HL-60/S4 treated with phorbol 12-myristate 13-acetate at 8.2 ng/mL for 4 days and 3 days (cell line): ENCODE data around the gene TRIM24.

ENCODE experiments used
- in situ Hi-C: fragments of 300-500 bp; cut with MboI; formaldehyde crosslinking; loops from 2 replicates; pipeline ENCODE4 v1.15.0; 2022; ENCODE audit warnings: low sequenced_read_pairs

Gene TRIM24

DNA sequence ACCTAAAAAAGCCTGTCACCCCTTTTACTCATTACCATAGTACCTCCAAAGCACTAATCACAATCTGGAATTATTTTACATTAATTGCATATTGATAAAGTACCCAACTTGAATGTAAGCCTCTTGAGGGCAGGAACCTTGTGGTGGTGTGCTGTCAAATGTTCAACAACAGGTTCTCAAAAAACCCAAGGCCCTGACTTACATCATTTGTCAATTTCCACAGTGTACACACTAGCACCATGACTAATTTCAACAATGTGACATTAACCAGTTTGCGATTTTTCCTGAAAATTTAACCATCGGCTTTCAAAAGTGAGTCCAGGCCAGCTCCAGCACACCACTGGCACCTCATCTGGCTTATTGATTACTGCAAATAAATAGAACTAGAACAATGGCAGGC is 153.6 kb downstream of the TRIM24 start:
- in situ Hi-C loops: no loop called here

DNA sequence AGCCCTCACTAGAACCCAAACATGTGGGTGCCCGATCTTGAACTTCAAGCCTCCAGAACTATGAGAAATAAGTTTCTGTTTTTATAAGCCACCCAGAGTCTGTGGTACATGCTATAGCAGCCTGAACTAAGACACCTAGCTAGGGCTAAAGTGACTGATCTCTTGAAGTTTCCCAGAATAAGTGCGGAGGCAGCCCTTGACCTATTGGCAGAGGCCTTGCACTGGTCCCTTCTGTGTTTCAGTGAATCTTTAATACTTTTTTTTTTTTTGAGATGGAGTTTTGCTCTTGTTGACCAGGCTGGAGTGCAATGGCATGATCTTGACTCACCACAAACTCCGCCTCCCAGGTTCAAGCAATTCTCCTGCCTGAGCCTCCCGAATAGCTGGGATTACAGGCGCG is 156.0 kb downstream of the TRIM24 start:
- in situ Hi-C loops: no loop called here

DNA sequence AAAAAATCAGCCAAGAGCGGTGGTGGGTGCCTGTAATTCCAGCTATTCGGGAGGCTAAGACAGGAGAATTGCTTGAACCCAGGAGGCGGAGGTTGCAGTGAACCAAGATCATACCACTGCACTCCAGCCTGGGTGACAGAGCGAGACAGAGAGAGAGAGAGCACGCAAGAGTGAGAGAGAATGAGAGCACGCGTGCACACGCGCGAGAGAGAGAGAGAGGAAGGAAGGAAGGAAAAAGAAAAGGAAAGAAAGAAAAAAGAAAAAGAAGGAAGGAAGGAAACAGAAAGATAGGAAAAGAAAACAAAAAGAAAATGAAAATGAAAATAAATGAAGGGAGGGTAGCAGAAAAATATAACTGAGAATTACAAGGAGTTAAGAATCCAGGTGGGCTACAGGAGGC is 158.4 kb downstream of the TRIM24 start:
- in situ Hi-C loops: no loop called here

DNA sequence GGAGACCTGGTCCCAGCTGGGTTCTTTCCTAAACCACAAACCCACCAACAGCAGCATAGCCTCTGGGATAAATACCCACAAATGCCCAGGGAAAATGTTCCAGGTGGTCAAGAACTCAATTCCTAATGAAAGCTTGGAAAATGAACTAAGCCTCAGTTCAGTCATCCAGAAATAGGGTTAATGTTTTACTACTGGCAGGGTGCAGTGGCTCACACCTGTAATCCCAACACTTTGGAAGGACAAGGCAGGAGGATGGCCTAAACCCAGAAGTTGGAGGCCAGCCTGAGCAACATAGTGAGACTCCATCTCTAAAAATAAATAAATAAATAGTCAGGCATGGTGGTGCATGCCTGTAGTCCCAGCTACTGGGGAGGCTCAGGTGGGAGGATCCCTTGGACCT is 158.9 kb downstream of the TRIM24 start:
- in situ Hi-C loops: no loop called here

DNA sequence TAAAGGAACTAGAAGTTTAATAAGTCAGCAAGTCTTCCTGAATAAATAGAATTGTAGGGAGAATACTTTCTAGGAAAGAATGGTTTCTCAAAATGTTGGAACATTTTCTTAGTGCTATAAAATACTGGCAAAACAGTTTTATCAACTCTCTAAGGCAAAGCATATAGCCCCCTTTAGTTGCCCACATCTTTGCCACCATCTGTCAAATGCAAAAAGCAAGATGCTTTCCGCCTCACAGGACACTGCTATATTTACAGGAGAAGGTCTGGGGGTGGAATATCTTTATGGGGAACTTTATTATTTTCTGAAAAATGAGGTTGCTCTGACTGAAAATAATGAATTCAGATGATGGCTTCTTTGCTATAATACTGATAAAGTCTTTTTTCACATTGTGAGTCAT is 162.8 kb downstream of the TRIM24 start:
- in situ Hi-C loops: no loop called here

DNA sequence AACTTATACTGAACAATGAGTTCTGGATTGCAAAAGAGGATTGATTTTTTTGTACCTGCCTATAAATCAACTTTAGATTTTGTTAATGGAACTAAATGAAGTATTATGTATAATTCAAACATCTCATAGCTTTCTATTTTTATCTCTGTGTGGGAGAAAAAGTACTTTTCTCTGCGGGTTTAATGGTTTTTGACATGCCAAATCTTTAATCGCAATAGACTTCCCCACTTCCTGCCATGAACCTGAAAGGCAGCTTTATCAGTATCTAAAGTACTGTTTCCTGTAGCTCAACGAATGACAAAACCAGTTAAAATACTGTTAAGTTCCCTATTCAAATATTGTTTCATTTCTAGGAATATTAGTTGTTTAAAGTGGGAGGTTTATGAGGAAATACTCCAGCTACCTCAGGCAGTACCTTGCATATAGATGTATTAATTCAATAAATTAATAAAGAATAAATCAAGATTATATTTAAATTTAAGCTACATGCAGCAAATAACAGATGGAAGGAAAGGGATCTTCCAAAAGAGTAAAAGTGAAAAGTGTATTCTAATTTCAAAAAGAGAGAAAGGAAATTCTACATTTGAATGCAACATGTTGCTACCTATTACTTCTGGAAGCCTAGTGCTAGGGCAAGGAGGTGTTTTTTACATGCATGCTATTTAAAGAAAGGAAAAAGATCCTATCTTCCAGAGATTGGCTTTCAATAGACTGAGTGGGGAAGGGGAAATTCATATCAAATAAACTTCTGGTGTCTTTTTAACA is 165.2 kb downstream of the TRIM24 start:
- in situ Hi-C loops: no loop called here

DNA sequence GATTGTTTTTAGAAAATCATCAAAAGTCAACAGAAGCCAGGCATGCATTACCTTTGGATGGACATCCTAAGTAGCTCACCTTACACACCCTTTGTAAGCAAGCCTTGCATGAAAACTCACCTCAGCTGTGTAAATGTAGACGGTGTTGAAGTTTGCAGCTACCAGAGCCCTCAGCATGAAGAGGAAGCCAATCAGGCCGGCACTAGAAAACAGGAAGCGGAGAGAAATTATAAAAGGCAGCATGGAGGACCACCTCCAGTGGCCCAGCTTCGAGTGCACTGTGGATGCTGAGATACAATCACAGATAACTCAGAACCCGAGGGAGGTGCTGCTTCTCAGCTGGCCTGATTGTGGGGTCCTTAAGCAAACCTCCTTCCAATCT is 165.8 kb downstream of the TRIM24 start:
- in situ Hi-C loops: no loop called here

DNA sequence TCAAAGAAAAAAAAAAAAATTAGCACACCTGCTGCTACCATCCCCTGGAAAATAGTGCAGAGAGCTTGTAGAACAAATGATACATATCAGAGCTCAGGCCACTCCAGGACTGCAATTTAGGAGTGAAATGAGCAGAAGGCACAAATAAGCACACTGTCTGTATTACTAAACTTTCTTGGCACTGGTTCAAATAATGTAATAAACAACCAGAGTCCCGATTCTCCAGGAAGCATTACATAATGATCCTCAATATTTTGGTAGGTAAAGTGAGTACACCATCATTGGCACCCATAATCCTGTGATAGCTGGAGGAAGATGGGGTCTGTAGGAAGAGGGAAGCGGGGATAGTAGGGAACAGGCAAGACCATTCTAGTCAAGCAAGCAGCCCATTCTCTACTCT is 166.8 kb downstream of the TRIM24 start:
- in situ Hi-C loops: no loop called here

DNA sequence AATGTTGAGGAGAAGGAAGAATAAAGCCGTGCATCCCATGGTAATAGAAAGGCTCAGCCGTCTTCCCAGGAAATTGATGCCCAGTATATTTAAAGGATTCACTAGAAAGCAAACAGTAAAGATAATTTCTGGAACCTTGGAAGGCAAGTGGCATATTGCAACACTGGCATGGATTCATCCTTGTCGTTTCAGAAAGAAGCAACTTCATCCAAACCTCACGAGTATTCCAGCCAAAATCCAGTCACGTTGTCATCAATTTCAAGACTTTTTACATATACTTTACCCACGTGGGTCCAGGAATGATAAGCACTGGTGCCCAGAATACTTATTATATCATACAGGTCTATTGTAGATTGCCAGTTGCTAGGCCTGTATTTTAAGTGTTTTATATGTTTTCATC is 167.3 kb downstream of the TRIM24 start:
- in situ Hi-C loops: no loop called here

DNA sequence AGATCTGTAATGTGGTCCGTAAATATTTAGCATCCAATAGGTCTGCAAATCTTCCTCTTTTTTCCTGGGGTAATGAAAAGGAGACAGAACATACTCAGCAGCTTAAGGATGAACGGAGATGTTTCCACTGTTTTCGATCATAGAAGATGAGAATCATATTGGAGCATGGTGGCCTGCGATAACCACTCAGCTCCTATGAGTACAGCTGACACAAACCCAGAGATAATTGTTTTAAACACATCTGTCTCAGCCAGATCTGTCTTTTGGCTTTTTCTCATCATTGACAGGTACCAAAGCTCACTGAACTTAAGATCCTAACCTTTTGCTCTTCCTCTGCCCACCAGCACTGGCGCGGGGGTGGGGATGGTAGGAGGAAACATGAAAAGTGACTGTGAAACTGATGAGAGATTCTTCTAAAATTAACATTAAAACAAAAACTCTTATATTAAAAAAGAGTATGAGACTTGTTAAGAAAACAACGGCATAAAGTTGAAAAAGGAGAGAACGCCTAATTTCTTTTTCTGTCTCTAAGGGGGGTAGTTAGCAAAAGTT is 170.1 kb downstream of the TRIM24 start:
- in situ Hi-C loops: no loop called here

DNA sequence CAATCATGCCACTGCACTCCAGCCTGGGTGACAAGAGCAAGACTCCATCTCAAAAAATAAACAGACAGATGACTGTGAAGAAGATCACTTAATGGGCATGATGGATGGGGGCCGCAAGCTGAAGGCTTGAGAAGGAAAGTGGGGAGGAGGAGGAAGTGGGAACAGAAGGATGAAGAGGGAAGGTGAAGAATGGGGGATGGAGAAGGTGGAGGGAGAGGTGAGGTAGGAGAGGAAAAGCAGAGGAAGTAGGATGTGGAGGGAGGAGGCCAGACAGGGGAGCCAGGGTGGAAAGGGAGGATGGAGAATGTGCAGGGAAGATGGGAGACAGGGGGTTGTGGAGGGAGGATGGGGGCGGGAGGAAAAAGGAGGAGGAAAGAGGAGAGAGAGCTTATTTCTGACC is 172.3 kb downstream of the TRIM24 start:
- in situ Hi-C loops: no loop called here

DNA sequence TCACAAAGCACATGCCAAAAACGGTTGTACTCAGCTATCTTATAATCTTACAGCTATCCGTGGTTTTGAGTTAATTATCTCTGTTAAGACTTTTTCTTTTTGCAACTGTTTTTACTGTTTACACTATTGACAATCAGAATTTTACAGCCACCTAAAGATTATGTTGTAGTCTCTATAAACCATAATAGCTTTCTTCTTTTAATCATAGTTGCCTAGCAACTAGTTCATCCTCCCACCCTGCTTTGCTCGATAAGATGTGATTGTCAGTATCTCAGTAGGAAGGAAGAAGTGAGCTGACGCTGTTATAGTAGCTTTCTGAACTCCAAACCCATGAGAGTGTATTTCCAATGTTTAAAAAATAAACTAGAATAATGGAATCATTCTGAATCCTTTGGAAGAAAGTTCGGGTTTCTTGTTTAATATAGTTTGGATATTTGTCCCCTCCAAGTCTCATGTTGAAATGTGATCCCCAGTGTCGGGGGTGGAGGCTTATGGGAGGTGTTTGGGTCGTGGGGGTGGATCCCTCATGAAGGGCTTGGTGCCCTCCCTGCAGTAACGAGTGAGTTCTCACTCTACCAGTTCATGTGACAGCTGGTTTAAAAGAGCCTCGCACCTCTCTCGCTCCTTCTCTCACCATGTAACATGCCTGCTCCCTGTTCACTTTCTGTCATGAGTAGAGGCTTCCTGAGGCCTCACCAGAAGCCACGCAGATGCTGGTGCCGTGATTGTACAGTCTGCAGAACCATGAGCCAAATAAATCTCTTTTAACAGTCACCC is 173.0 kb downstream of the TRIM24 start:
- in situ Hi-C loops: no loop called here
